Right forelimb (tissue), 1 donor: ENCODE data around the gene SBK1.
"Not testable (repeated sequence)": the region's sequence is repeated elsewhere in the genome, so short reads cannot be mapped to it uniquely, and the experiment has no call there.

Experiments used
- DNase-seq: peaks from one replicate; pipeline ENCODE4 v3.0.0-alpha.2; 2018

The SBK1 gene

GRCh38 chr16:28310796-28311195, 18.5 kb downstream of the SBK1 start:
- DNase-seq = no peak

- DNase-seq = no peak
These were observed 19.1 kb downstream of the SBK1 start for GRCh38 chr16:28311413-28311812.

GRCh38 chr16:28311913-28312312, 19.6 kb downstream of the SBK1 start:
- no peak for DNase-seq

- no peak for DNase-seq
These were observed 20.0 kb downstream of the SBK1 start for GRCh38 chr16:28312327-28312726.

- no peak for DNase-seq
These were observed 21.3 kb downstream of the SBK1 start for GRCh38 chr16:28313587-28313986.

- no peak for DNase-seq
These were observed 23.7 kb downstream of the SBK1 start for GRCh38 chr16:28316054-28316453.

- peak; percentile 60 for DNase-seq
These were observed 24.9 kb downstream of the SBK1 start for GRCh38 chr16:28317040-28317880.

GRCh38 chr16:28318042-28318744, 25.9 kb downstream of the SBK1 start:
- DNase-seq = no peak

- no peak for DNase-seq
These were observed 27.2 kb downstream of the SBK1 start for GRCh38 chr16:28319476-28320022.

GRCh38 chr16:28320023-28320561, 27.8 kb downstream of the SBK1 start:
- DNase-seq = no peak

GRCh38 chr16:28320741-28321140, 28.4 kb downstream of the SBK1 start:
- DNase-seq = no peak

GRCh38 chr16:28321700-28322411, 29.5 kb downstream of the SBK1 start:
- DNase-seq = no peak

GRCh38 chr16:28324235-28324886, 32.0 kb downstream of the SBK1 start:
- DNase-seq = no peak

GRCh38 chr16:28324887-28325279, 32.6 kb downstream of the SBK1 start:
- DNase-seq = no peak

- DNase-seq = no peak
These were observed 34.7 kb downstream of the SBK1 start for GRCh38 chr16:28326881-28327610.

- peak; percentile 37 for DNase-seq
These were observed 37.9 kb downstream of the SBK1 start for GRCh38 chr16:28330232-28330631.

GRCh38 chr16:28330981-28331380, 38.7 kb downstream of the SBK1 start:
- not testable (repeated sequence) for DNase-seq

- DNase-seq = not testable (repeated sequence)
These were observed 40.3 kb downstream of the SBK1 start for GRCh38 chr16:28332632-28333031.

- DNase-seq = not testable (repeated sequence)
These were observed 43.4 kb downstream of the SBK1 start for GRCh38 chr16:28335678-28336077.

- DNase-seq = not testable (repeated sequence)
These were observed 44.8 kb downstream of the SBK1 start for GRCh38 chr16:28336940-28337710.

GRCh38 chr16:28338230-28338629, 45.9 kb downstream of the SBK1 start:
- DNase-seq = not testable (repeated sequence)
